IPS-20b (cell line): Measurements from ENCODE around the gene FASTKD2.
A peak's percentile ranks its signal among the peaks of the same experiment; 100 is the strongest.

Source experiments
- H3K27ac ChIP-seq: one replicate; pipeline ENCODE4 v1.5.1; 2013; ENCODE audit warnings: low read length
- H3K27me3 ChIP-seq: 2 replicates; pipeline ENCODE4 v1.6.1; 2013; ENCODE audit warnings: mild to moderate bottlenecking, low read length, inconsistent platforms; ENCODE audit not compliant: insufficient read depth
- H3K36me3 ChIP-seq: 2 replicates; pipeline ENCODE4 v1.6.1; 2013; ENCODE audit warnings: low read depth, mild to moderate bottlenecking, inconsistent platforms, low read length, moderate library complexity; ENCODE audit not compliant: insufficient read depth
- H3K4me1 ChIP-seq: 2 replicates; pipeline ENCODE4 v1.6.1; 2013; ENCODE audit warnings: mild to moderate bottlenecking, control low read depth, inconsistent platforms, low read length, moderate library complexity; ENCODE audit not compliant: insufficient read depth
- H3K4me3 ChIP-seq: 2 replicates; pipeline ENCODE4 v1.5.1; 2013; ENCODE audit warnings: mild to moderate bottlenecking, low read length, inconsistent platforms
- H3K9ac ChIP-seq: 2 replicates; pipeline ENCODE4 v1.6.1; 2013; ENCODE audit warnings: low read depth, mild to moderate bottlenecking, inconsistent platforms, low read length, moderate library complexity
- H3K9me3 ChIP-seq: 2 replicates; pipeline ENCODE4 v1.6.1; 2013; ENCODE audit warnings: mild to moderate bottlenecking, low read depth, low read length, inconsistent platforms; ENCODE audit not compliant: insufficient read depth

FASTKD2 gene

DNA sequence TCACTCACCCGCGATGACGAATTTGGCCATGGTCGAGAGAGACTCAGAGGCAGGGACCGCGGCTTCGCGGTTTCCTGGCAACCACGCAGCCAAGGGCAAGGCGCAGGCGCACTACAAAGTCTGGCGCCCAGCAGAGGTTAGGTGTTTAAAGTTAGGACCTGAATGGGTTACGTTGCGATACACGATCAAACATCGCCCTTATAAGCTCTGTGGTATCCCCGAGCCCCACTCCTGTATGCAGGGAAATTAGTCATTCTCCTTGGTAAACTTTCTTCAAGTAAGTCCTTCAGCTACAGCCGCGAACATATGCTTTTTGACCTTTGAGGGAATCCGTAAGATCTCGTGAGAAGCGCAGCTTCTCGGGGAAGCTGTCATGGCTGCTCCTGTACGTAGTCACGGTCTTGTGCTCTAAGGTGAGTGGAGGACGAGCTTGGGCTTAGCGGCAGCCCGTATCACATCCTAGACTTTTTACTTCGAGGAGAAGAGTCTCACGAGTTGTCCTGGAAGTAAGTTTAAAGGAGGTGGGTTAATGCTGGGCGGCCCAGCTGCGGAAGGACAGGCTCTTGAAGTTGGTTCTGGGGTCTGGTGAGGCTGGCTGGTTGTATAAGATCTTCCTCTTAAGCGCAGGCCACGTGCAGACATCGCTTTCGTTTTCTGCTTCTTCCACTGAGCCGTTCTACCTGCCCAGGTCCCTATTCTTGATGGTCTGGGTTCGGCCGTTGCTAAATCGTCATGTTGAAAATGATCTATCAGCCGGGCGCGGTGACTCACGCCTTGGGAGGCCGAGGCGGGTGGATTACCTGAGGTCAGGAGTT, at the start of gene FASTKD2, which contains the start of gene MDH1B:
FASTKD2 (plus strand) TSS at position 365 of the 815 bp plus-strand sequence. CDS start 1,088 bp downstream, outside the sequence.
MDH1B (minus strand) TSS at position 87 of the 815 bp plus-strand sequence; CDS start at position 30, 57 bp downstream.
- Histone ChIP-seq H3K9me3 (no peaks in the 10 kb centered on the region), H3K4me3 (peak within 1 kb of the TSS; percentile 94), H3K4me1 (peaks cover 7% of the 10 kb centered on the region; the same call in 1 of the 2 replicates), H3K27me3 (peaks cover 18% of the 10 kb centered on the region; the same call in 1 of the 2 replicates), H3K27ac (peak within 1 kb of the TSS; percentile 63), H3K9ac (peak within 1 kb of the TSS; percentile 96), H3K36me3 (peaks cover 34% of the 10 kb centered on the region)

DNA sequence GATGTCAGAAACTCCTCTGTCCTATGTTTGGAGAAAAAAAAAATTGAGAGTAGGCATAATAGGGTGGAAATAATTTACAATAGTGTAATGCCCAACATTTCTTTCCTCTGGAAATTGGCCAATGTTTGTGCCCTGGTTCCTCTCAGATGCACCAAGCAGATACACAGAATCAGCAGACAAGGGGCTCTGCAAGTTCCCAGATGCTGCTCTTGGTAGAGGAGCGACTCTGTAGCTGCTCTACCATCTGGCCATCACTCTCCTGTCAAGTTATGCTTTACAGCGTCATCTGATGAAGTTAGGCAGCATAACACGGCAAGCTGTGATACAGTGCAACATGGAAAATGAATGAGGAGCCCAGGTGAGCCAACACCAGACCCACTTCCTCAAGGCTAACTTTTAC, 48.8 kb upstream of the FASTKD2 start:
- Histone ChIP-seq H3K9me3 (no peaks in the 10 kb centered on the region), H3K27ac (no peak overlapping the region), H3K27me3 (no peaks in the 10 kb centered on the region; the same call in 1 of the 2 replicates), H3K9ac (no peak overlapping the region), H3K36me3 (no peaks in the 10 kb centered on the region), H3K4me3 (no peak overlapping the region), H3K4me1 (peaks cover 8% of the 10 kb centered on the region; the same call in 1 of the 2 replicates)

DNA sequence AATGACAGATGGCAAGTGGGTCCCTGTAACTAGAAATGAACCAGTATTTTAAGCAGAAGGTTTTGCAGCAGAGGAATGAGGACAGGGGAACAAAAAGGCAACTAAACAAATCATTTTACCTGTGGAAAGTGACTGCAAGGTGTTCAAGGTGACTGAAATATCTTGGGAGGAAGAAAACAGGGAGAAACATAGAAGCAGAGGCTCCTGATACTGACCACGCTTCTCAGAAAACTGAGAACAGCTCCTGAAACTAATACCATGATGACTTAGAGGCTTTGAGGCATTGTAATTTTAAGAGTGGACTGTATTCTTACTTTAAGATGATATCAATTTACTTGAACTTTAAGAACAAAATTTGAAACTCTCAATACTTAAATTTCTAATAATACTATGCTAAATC, 47.1 kb upstream of the FASTKD2 start, which contains the start of gene DYTN:
DYTN (minus strand) TSS at position 101 of the 400 bp plus-strand sequence. CDS start 117 bp downstream, outside the sequence.
- Histone ChIP-seq H3K27ac (no peak within 1 kb of the TSS), H3K36me3 (no peaks in the 10 kb centered on the region), H3K4me3 (no peak within 1 kb of the TSS), H3K4me1 (peaks cover 8% of the 10 kb centered on the region; the same call in 1 of the 2 replicates), H3K9me3 (peaks cover 3% of the 10 kb centered on the region; the same call in 1 of the 2 replicates), H3K27me3 (no peaks in the 10 kb centered on the region; the same call in 1 of the 2 replicates), H3K9ac (no peak within 1 kb of the TSS)

DNA sequence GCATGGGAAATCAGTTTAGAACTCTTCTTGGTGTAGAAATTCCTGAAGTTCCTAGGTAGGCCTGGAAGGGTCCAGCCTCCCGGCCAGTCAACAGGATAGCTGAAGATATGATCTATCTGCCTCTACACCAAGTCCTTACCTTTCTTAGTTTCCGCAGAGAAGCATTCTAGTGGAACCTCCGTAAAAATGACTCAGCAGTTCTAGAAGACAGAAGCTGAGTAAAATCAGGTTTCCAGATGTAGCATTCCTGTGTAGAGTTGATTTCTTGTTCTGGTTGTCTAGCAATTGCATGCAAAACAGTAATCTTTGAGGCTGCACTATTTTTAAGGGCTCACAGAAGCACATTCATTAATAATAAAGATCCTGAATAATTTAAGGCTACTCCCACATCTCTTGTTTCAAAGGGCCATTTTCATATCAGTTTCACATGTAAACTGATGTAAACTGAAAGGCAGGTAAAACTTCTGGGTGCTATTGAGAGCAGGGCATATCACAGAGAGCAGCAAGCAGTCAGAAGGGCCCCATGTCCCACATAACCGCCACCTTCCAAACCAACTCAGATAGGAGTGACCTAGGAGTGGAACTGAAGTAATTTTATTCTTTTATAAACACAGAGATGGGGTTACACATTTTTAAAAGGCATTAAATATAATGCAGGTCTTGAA, 44.0 kb upstream of the FASTKD2 start:
- no peak overlapping the region for H3K27ac ChIP-seq
- H3K27me3 ChIP-seq: no peaks in the 10 kb centered on the region
- H3K9me3 ChIP-seq: peaks cover 3% of the 10 kb centered on the region; the same call in 1 of the 2 replicates
- H3K36me3 ChIP-seq: no peaks in the 10 kb centered on the region
- H3K9ac ChIP-seq: no peak overlapping the region
- H3K4me3 ChIP-seq: no peak overlapping the region
- H3K4me1 ChIP-seq: peaks cover 3% of the 10 kb centered on the region; the same call in 1 of the 2 replicates

DNA sequence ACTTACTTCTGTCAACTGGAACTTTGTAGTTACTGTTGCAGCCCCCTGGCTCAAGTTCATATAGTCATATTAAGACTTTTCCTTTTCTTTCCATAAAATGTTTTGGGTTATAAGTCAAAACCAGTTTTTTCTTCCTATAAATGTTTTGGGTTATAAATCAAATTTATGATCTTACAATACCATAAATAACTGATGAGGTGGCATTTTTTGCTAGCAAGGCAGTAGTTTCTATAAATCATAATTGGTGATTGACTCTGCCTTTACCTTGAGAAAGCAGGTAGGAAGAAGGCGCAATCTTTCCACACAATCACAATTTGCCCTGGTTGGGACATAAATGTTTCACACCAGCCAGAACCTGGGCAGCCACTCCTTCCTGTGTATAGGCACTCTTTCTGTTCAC, 42.1 kb upstream of the FASTKD2 start:
- Histone ChIP-seq H3K27me3 (no peaks in the 10 kb centered on the region), H3K4me3 (no peak overlapping the region), H3K27ac (no peak overlapping the region), H3K36me3 (no peaks in the 10 kb centered on the region), H3K9me3 (peaks cover 3% of the 10 kb centered on the region; the same call in 1 of the 2 replicates), H3K4me1 (no peaks in the 10 kb centered on the region), H3K9ac (no peak overlapping the region)

DNA sequence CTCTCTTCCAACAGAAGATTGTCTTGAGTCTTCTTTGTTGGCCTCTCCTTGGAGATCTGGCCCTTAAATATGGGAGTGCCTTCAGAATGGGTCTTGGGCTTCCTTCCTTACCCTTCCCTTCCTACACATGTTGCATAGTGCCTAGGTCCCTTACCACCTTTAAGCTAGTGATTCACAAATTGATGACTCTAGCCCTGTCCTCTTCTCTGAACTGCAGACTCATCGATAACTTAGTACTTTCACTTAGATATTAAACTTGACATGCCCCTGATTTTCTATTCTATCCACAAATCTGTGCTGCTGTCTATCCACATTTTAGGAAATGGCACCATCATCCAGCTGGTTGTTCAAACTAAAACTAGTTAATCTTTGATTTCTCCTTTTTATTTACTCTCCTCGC, 38.1 kb upstream of the FASTKD2 start:
- H3K9me3 ChIP-seq: no peaks in the 10 kb centered on the region
- H3K36me3 ChIP-seq: no peaks in the 10 kb centered on the region
- H3K4me1 ChIP-seq: no peaks in the 10 kb centered on the region
- no peak overlapping the region for H3K27ac ChIP-seq
- no peak overlapping the region for H3K4me3 ChIP-seq
- H3K27me3 ChIP-seq: no peaks in the 10 kb centered on the region
- no peak overlapping the region for H3K9ac ChIP-seq

DNA sequence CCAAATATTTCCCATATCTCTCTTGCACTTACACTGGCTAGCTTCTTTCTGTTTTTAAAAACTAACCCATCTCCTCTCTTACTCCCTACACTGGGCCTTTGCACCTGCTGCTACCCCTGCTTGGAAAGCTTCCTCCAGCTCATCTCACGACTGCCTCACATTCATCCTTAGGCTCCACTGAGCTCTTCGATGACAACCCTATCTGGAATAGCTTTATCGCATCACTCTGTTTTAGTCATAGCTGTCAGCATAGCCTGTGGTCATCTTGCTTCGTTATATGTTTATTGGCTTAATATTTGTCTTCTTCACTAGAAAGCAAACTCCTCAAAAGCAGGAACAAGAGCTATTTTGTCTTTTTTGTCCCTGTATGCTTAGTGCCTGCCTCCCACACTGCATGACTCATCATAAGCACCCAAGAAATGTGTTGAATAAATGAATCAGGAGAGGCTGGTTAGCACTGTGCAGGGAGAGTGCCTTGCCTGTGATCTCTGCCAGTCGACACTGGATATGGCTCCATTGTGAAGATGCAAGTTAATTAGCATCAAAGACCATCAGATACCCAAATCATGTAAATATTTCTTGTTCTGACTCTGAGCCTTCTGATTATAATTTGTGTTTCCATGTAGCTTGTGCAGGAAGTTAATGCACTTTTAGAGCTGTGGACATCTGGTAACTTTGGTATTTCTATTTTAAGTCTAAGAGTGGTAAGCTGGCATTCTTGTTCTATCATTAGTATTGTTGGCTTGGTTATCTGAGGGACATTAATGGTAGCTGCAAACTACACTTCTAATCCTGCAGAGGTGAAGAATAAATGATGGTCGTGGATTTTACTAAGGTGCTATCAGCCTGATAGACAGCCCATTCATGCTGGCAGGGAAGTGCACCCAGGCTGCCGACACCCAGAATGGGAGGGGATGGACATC, 36.9 kb upstream of the FASTKD2 start:
- H3K9me3 ChIP-seq: no peaks in the 10 kb centered on the region
- H3K27ac ChIP-seq: no peak overlapping the region
- no peak overlapping the region for H3K9ac ChIP-seq
- H3K4me3 ChIP-seq: no peak overlapping the region
- H3K27me3 ChIP-seq: no peaks in the 10 kb centered on the region
- H3K4me1 ChIP-seq: no peaks in the 10 kb centered on the region
- H3K36me3 ChIP-seq: no peaks in the 10 kb centered on the region

DNA sequence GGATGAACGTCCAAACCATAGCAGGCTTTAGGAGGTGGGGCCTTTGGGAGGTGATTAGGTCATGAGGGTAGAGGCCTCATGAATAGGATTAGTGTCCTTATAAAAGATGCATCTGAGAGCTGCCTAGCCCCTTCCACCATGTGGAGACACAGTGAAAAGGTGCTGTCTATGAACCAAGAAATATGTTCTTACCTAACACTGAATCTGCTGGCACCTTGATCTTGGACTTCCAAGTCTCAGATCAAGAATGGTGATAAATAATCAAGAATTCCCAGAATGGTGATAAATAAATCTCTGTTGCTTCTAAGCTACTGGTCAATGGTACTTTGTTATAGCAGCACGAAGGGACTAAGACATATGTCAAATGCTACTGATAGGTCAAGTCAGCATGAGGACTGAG, 32.1 kb upstream of the FASTKD2 start:
- Histone ChIP-seq H3K4me1 (no peaks in the 10 kb centered on the region), H3K9me3 (no peaks in the 10 kb centered on the region), H3K27me3 (no peaks in the 10 kb centered on the region), H3K9ac (no peak overlapping the region), H3K36me3 (no peaks in the 10 kb centered on the region), H3K4me3 (no peak overlapping the region), H3K27ac (no peak overlapping the region)

DNA sequence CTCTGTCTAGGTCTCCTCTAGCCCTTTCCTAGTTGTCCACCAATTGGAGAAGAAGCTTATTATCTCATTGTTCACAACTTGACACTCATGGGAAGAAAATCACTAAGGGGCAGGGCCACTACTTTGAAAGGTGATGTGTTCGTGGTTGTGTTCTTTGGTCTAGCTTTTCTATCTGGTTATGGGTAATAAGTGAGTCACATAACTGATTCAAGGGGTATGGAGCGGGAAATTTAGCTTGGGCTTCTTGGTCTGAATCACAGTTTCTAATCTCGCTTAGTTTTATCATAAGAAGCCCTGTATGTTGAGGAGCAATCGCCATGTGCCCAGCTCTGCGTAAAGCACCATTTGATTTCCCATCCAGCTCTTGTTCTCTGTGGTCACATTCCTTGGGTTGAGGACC, 28.5 kb upstream of the FASTKD2 start:
- no peaks in the 10 kb centered on the region for H3K36me3 ChIP-seq
- no peaks in the 10 kb centered on the region for H3K9me3 ChIP-seq
- no peaks in the 10 kb centered on the region for H3K4me1 ChIP-seq
- no peaks in the 10 kb centered on the region for H3K27me3 ChIP-seq
- no peak overlapping the region for H3K27ac ChIP-seq
- no peak overlapping the region for H3K9ac ChIP-seq
- no peak overlapping the region for H3K4me3 ChIP-seq

DNA sequence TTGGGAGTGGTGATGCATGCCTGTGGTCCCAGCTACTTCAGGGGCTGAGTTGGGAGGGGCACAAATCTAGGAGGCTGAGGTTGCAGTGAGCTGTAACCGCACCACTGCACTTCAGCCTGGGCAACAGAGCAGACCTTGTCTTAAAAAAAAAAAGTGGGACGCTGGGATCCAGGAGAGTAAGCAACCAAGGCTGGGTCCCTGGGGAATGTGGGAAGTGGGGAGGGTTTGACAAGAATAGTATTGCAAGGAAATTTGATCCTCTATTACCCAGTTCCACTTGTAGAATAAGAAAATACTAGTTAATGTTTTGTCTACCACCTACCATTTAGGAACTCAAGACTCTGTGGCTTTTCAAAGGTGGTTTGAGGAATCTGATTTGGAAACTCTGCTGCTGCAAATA, 26.1 kb upstream of the FASTKD2 start:
- H3K27me3 ChIP-seq: no peaks in the 10 kb centered on the region

DNA sequence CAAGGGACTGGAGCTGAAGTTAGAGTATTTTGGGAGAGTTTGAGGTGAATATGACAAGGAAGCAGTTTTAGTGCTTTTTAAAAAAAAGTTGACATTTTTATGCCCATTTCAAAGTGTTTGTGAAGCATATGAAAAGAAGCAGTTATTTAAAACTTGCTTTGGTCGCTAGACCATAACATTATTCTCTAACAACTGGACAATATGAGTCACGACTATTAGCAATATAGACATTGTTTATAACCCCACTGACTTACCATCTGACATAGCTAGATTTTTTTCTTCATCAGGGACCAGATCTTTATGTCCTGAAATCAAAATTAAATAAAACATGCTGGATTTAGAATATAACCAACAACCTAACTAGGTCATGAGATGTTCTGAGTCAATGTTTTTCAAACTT, 24.6 kb upstream of the FASTKD2 start:
- Histone ChIP-seq H3K9ac (no peak overlapping the region), H3K4me1 (no peaks in the 10 kb centered on the region), H3K36me3 (no peaks in the 10 kb centered on the region), H3K9me3 (no peaks in the 10 kb centered on the region), H3K27ac (no peak overlapping the region), H3K4me3 (no peak overlapping the region), H3K27me3 (no peaks in the 10 kb centered on the region)

More for the DNA sequence above, 26.1 kb upstream of the FASTKD2 start:
- H3K9me3 ChIP-seq: no peaks in the 10 kb centered on the region
- no peak overlapping the region for H3K4me3 ChIP-seq
- no peak overlapping the region for H3K27ac ChIP-seq
- H3K4me1 ChIP-seq: no peaks in the 10 kb centered on the region
- no peaks in the 10 kb centered on the region for H3K36me3 ChIP-seq
- H3K9ac ChIP-seq: no peak overlapping the region
